ENCODE data around the gene TPSAB1.

Gene TPSAB1

DNA sequence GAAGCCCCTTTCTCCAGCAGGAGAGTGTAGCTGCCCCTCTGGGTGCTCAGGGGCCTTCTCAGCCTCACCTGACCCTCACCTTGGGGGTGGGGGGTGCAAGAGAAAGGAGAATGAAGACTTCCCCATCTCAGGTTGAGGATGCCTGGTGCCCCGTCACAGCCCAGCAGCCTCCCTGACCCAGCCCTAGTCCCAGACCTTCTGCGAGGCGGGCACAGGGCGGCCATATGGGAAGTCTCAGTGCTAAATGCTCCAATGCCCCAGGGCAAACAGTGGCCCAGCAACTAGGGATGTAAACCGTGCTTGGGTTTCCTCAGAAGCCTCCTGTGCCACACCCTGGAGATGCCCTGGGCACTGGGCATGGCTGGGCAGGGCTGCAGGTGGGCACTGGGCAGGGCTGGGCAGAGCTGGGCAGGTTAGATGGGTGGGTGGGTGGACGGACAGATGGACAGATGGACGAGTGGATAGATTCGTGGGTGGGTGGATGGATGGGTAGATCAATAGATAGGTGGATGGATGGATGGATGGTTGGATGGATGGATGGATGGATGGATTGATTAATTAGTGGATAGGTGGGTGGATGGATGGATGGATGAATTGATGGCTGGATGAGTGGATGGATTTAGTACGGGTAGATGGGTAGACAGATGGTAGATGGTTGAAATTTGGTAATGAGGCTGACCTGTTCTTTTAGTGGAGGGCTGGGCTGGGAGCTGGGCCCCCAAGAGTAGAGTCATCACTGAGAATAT lies 32.1 kb downstream of the TPSAB1 start:
- ChIA-PET CTCF (no interaction called here), POLR2A (no interaction called here)
- H3K4me3 ChIP-seq (ENCODE audit: low read depth, low read length) = no peak overlapping the region
- DNase-seq (ENCODE audit: low read depth, low spot score) = no peak
- TF ChIP-seq, protein P1, sequence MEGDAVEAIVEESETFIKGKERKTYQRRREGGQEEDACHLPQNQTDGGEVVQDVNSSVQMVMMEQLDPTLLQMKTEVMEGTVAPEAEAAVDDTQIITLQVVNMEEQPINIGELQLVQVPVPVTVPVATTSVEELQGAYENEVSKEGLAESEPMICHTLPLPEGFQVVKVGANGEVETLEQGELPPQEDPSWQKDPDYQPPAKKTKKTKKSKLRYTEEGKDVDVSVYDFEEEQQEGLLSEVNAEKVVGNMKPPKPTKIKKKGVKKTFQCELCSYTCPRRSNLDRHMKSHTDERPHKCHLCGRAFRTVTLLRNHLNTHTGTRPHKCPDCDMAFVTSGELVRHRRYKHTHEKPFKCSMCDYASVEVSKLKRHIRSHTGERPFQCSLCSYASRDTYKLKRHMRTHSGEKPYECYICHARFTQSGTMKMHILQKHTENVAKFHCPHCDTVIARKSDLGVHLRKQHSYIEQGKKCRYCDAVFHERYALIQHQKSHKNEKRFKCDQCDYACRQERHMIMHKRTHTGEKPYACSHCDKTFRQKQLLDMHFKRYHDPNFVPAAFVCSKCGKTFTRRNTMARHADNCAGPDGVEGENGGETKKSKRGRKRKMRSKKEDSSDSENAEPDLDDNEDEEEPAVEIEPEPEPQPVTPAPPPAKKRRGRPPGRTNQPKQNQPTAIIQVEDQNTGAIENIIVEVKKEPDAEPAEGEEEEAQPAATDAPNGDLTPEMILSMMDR (IDR thresholded peaks at IDR 0.05; ENCODE audit: insufficient read depth, low read length, missing control alignments) = no peak

DNA sequence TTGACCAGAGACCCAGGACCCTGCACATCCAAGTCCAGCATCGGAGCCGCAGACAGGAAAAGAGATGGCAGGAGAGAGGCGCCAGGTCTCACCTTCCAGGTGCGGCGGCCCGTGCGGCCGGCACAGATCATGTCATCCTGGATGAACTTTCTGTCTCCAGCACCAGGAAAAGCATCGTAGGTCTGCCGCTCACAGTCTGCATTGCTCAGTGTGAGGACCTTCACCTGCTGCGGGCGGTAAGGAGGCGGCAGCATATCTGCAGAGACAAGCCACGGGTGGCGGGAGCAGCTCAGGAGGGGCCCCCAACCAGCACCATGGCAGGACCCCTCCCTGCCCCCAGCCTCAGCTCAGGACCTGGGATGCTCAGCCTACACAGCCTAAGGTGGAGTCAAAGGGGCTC lies 33.3 kb downstream of the TPSAB1 start:
- TF ChIP-seq, protein P1 (IDR thresholded peaks at IDR 0.05; ENCODE audit: insufficient read depth, low read length, missing control alignments) = no peak
- ChIA-PET POLR2A (no interaction called here), CTCF (no interaction called here)
- no peak overlapping the region for H3K4me3 ChIP-seq (ENCODE audit: low read depth, low read length)
- no peak for DNase-seq (ENCODE audit: low read depth, low spot score)

DNA sequence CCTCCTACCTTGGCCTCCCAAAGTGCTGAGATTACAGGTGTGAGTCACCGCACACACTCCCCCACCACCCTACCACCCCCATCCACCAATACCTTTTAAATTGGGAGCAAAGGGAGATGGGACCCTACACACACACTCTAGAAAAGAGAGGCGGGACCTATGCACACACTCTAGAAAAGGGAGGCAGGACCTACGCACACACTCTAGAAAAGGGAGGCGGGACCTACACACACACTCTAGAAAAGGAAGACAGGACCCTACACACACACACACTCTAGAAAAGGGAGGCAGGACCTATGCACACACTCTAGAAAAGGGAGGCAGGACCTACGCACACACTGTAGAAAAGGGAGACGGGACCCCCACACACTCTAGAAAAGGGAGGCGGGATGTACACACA lies 34.3 kb downstream of the TPSAB1 start:
- ChIA-PET POLR2A (no interaction called here), CTCF (no interaction called here)
- DNase-seq (ENCODE audit: low read depth, low spot score) = no peak
- H3K4me3 ChIP-seq (ENCODE audit: low read depth, low read length) = no peak overlapping the region
- TF ChIP-seq, protein P1 (IDR thresholded peaks at IDR 0.05; ENCODE audit: insufficient read depth, low read length, missing control alignments) = no peak

DNA sequence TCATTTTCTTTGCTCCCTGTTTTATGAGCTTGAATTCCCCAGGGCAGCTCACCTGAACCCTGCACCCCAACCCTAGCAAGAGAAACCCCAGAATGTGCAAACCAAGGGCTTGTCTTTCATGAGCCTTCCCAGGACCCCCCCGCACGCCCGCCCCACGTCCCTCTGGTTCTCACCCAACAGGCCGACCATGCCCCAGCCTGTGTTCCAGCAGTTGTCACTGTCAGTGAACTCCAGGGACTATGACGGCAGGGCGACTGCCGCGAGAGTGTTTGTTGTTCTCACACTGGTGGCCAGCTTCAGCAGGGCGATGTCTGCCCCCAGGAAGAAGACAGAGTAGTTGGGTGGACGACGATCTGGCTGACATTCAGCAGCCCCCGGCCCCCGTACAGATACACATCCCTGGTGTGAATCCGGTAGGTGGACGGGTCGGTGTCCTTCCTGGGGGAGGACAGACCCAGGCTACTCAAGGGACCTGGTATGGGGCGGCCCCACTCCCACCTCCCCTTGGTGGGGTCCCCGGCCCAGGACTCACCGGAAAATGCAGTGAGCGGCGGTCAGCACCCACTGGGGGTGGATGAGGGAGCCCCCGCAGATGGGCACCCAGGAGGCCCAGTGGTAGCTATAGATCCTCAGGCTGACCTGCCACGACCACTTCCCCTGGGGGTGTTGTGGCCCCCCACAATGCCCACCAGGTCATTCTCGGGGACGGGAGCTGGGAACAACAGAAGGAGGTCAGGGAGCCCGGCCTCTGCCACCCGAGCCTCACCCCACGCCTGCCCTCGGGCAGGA lies 35.5 kb downstream of the TPSAB1 start:
- no peak overlapping the region for H3K4me3 ChIP-seq (ENCODE audit: low read depth, low read length)
- ChIA-PET POLR2A (no interaction called here), CTCF (no interaction called here)
- TF ChIP-seq, protein P1 (IDR thresholded peaks at IDR 0.05; ENCODE audit: insufficient read depth, low read length, missing control alignments) = no peak
- DNase-seq (ENCODE audit: low read depth, low spot score) = no peak

DNA sequence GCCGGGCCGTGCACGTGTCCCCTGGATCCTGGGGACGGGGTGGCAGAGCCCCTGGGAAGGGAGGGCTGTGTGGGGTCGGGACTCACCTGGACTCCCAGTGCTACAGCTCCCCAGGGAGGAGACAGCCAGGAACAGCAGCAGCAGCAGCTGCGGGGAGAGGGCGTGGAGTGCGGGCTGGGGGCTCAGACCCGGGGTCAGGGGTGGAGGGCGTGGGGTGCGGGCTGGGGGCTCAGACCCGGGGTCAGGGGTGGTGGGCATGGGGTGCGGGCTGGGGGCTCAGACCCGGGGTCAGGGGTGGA lies 36.0 kb downstream of the TPSAB1 start:
- TF ChIP-seq, protein P1 (IDR thresholded peaks at IDR 0.05; ENCODE audit: insufficient read depth, low read length, missing control alignments) = no peak
- DNase-seq (ENCODE audit: low read depth, low spot score) = no peak
- POLR2A ChIA-PET = no interaction called here
- CTCF ChIA-PET = no interaction called here
- H3K4me3 ChIP-seq (ENCODE audit: low read depth, low read length) = no peak overlapping the region

DNA sequence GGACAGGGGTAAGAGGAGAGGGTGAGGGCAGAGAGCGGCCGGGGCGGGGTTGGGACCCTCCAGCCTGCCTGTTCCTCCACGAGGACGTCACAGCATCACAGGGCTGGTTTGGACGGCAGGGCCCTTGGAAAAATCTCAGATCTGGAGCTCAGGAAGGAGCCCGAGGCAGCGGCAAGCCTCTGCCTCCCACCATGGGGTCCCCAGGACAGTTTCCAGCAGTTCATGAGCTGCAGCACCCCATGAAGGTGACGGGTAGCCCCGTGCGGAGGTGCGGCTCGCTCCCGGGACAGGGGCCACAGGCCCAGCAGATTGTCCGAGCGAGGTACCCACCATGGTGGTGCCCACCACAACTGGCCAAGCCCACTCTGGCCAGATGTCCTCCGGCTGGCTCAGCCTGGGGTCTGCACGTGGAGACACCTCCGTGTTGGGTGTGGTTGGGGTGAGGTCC lies 36.7 kb downstream of the TPSAB1 start:
- TF ChIP-seq, protein P1 (IDR thresholded peaks at IDR 0.05; ENCODE audit: insufficient read depth, low read length, missing control alignments) = no peak
- ChIA-PET CTCF (no interaction called here), POLR2A (no interaction called here)
- H3K4me3 ChIP-seq (ENCODE audit: low read depth, low read length) = no peak overlapping the region
- no peak for DNase-seq (ENCODE audit: low read depth, low spot score)
